HepG2 (cell line): ENCODE results near the gene ERC1. TPM values are rescaled to one million over a fixed set of nuclear protein-coding genes. Genes with fewer than 3 reads are reported as not detected.

ENCODE experiments used
- ATAC-seq: fragments of 200-7000 bp; cut with Tn5 transposase; 3 replicates; pipeline ENCODE4 v1.9.1; 2020; ENCODE audit warnings: mild to moderate bottlenecking, moderate library complexity
- BruUV-seq: library from RNA; stranded (reverse); fragments of 400-500 nt; replicated peaks from 2 replicates; lab custom pipeline; 2021; lab: Mats Ljungman, UMichigan
- CTCF ChIA-PET: fragments of 300-600 bp; formaldehyde crosslinking; extraction: SDS; loops from one replicate; lab custom pipeline; 2021; ENCODE audit warnings: low total read pairs, inconsistent platforms, low intra/inter-chr PET ratio; lab: Yijun Ruan, JAX
- POLR2A ChIA-PET: fragments of 350-600 bp; sonication (Branson Sonifier 250); formaldehyde crosslinking; loops from one replicate; lab custom pipeline; 2020; ENCODE audit warnings: antibody characterized with exemption, inconsistent platforms; lab: Yijun Ruan, JAX
- DNase-seq: peaks from one replicate; pipeline ENCODE4 v3.0.0-alpha.2; 2015; ENCODE audit warnings: low spot score
- FAIRE-seq: peaks from 3 replicates; lab custom pipeline; 2011; peaks lifted over from hg19 to GRCh38; lab: Jason Lieb, UNC
- H2AFZ ChIP-seq: one replicate; pipeline ENCODE4 v1.6.1; 2011; ENCODE audit warnings: low read length, inconsistent platforms
- H3K27ac ChIP-seq: fragments of 300-600 bp; 3 replicates; pipeline ENCODE4 v1.8.0; 2011; ENCODE audit warnings: mixed run types, mild to moderate bottlenecking, mixed read lengths, low read length, inconsistent platforms; ENCODE audit not compliant: insufficient read depth; ENCODE audit errors: extremely low read length
- H3K27me3 ChIP-seq, 2 experiments: fragments of 200-600 bp in 1 of 2; 2 replicates in 1 of 2; 3 replicates in 1 of 2; pipeline versions ENCODE4 v1.6.0 to v1.8.0; 2011; ENCODE audit warnings: low read length in 2 of 2, mild to moderate bottlenecking in 2 of 2, moderate library complexity in 2 of 2, inconsistent platforms in 1 of 2; ENCODE audit not compliant: insufficient read depth in 2 of 2, control insufficient read depth in 1 of 2
- H3K36me3 ChIP-seq, 2 experiments: fragments of 200-600 bp in 1 of 2; replicated peaks in 1 of 2; 2 replicates in 1 of 2; 3 replicates in 1 of 2; pipeline versions ENCODE4 v1.5.1 to v1.8.0; 2011; ENCODE audit warnings: low read length in 2 of 2, inconsistent platforms in 1 of 2; ENCODE audit not compliant: insufficient read depth in 2 of 2, control insufficient read depth in 1 of 2
- H3K4me1 ChIP-seq: 2 replicates; pipeline ENCODE4 v1.5.1; 2012; ENCODE audit warnings: low read length, inconsistent platforms; ENCODE audit not compliant: insufficient read depth
- H3K4me2 ChIP-seq: 2 replicates; pipeline ENCODE4 v1.6.0; 2011; ENCODE audit warnings: low read depth, low read length, inconsistent platforms
- H3K4me3 ChIP-seq, 3 experiments: fragments of 200-600 bp in 1 of 3; sonication (generic), shearing (Covaris generic) in 1 of 3; replicated peaks in 1 of 3; 2 replicates each; pipeline ENCODE4 v1.5.1; 2011 to 2016; ENCODE audit warnings: low read length in 3 of 3, inconsistent platforms in 2 of 3, low read depth in 2 of 3, mild to moderate bottlenecking in 2 of 3, control low read depth in 1 of 3, mixed read lengths in 1 of 3; ENCODE audit not compliant: insufficient read depth in 1 of 3
- H3K79me2 ChIP-seq: one replicate; pipeline ENCODE4 v1.6.1; 2011; ENCODE audit warnings: low read length, inconsistent platforms; ENCODE audit not compliant: insufficient read depth
- H3K9ac ChIP-seq: 2 replicates; pipeline ENCODE4 v1.6.0; 2011; ENCODE audit warnings: mild to moderate bottlenecking, low read depth, low read length, inconsistent platforms; ENCODE audit not compliant: insufficient read depth
- H3K9me3 ChIP-seq: 2 replicates; pipeline ENCODE4 v1.5.1; 2012; ENCODE audit warnings: mild to moderate bottlenecking, low read length
- H4K20me1 ChIP-seq: 2 replicates; pipeline ENCODE4 v1.6.0; 2011; ENCODE audit warnings: inconsistent platforms, mild to moderate bottlenecking, low read length, moderate library complexity; ENCODE audit not compliant: insufficient read depth
- GATA4 ChIP-seq: sonication (generic); IDR thresholded peaks from 2 replicates; pipeline ENCODE4 v1.6.1; 2016; ENCODE audit warnings: antibody characterized with exemption, low read depth, borderline replicate concordance
- HDAC1 ChIP-seq: sonication (generic); formaldehyde crosslinking; IDR thresholded peaks from 2 replicates; pipeline ENCODE4 v1.5.1; 2020; ENCODE audit warnings: mild to moderate bottlenecking, missing genetic modification reagents
- MATR3 ChIP-seq: sonication (generic); formaldehyde crosslinking; IDR thresholded peaks from 2 replicates; pipeline ENCODE4 v1.4.0; 2020; ENCODE audit warnings: missing genetic modification reagents
- MIXL1 ChIP-seq: IDR thresholded peaks from 2 replicates; pipeline ENCODE4 v1.6.1; 2016
- MTA3 ChIP-seq: sonication (generic); formaldehyde crosslinking; IDR thresholded peaks from 2 replicates; pipeline ENCODE4 v1.4.0; 2020; ENCODE audit warnings: missing genetic modification reagents
- NBN ChIP-seq: fragments of 450-650 bp; conservative IDR thresholded peaks from 2 replicates; pipeline ENCODE4 v1.6.1; 2017
- PBX3 ChIP-seq: sonication (generic); formaldehyde crosslinking; IDR thresholded peaks from 2 replicates; pipeline ENCODE4 v1.8.1; 2023; ENCODE audit warnings: missing genetic modification reagents, inconsistent platforms, borderline replicate concordance
- TEAD2 ChIP-seq: sonication (generic); formaldehyde crosslinking; IDR thresholded peaks from 2 replicates; pipeline ENCODE4 v1.9.0; 2021; ENCODE audit warnings: missing genetic modification reagents
- ZFP1 ChIP-seq: IDR thresholded peaks from 2 replicates; pipeline ENCODE4 v1.6.1; 2016
- ZNF274 ChIP-seq: sonication (generic); formaldehyde crosslinking; IDR thresholded peaks from 2 replicates; pipeline ENCODE4 v1.5.1; 2020; ENCODE audit warnings: mild to moderate bottlenecking, missing genetic modification reagents
- ZNF468 ChIP-seq: sonication (generic); formaldehyde crosslinking; IDR thresholded peaks from 2 replicates; pipeline ENCODE4 v1.8.0; 2022; ENCODE audit warnings: mild to moderate bottlenecking, moderate library complexity, missing genetic modification reagents
- ZNF691 ChIP-seq: sonication (generic); formaldehyde crosslinking; IDR thresholded peaks from 2 replicates; pipeline ENCODE4 v1.4.0; 2020; ENCODE audit warnings: missing genetic modification reagents, low read depth, mild to moderate bottlenecking, borderline replicate concordance
- WGBS: methylation state at CpG from one replicate; pipeline ENCODE4 v1.1.6; 2017; ENCODE audit warnings: low lambda C conversion rate; 5-methylcytosine and 5-hydroxymethylcytosine counted together
- in situ Hi-C: cut with HindIII; loops from 2 replicates; pipeline ENCODE4 v1.10.0; 2017; ENCODE audit warnings: low pct_unique_long_range_greater_than_20kb; ENCODE audit not compliant: extremely low pct_ligation_motif_present
- intact Hi-C: fragments of 100-400 bp; cut with micrococcal nuclease; formaldehyde crosslinking; loops from one replicate; pipeline ENCODE4 v1.10.0; 2022; ENCODE audit not compliant: unreplicated experiment
- polyA plus RNA-seq, 8 experiments: library from polyadenylated mRNA; depleted of rRNA in 3 of 8; stranded (reverse) in 7 of 8; unstranded in 1 of 8; fragments of >200 nt; fragmentation: Illumina TruSeq in 4 of 8; extraction: Trizol in 4 of 8; gene quantifications; 2 replicates each; pipeline versions ENCODE4 v1.2.1 to v1.2.3, GENCODE V29; 2011 to 2016; ENCODE audit warnings: low read depth in 4 of 8, missing spikeins in 1 of 8, mixed read lengths in 1 of 8; ENCODE audit not compliant: insufficient read depth in 1 of 8
- total RNA-seq, 5 experiments: library from RNA; depleted of rRNA; stranded (reverse); fragments of >200 nt; fragmentation: Illumina TruSeq; extraction: Trizol; gene quantifications; 2 replicates each; pipeline ENCODE4 v1.2.3, GENCODE V29; 2016; ENCODE audit warnings: low read depth in 1 of 5
- TF ChIP-seq, protein P1 (sequence below): sonication (generic); formaldehyde crosslinking; conservative IDR thresholded peaks from 2 replicates; pipeline ENCODE4 v1.8.0; 2022; ENCODE audit warnings: mild to moderate bottlenecking, moderate library complexity, missing genetic modification reagents

ERC1 gene
- total and polyA plus RNA-seq, 2 of the 13 experiments (the other 11 are each of a cell fraction or from before 2014, with no cell fraction given), result 6.1 to 12.4 TPM

DNA sequence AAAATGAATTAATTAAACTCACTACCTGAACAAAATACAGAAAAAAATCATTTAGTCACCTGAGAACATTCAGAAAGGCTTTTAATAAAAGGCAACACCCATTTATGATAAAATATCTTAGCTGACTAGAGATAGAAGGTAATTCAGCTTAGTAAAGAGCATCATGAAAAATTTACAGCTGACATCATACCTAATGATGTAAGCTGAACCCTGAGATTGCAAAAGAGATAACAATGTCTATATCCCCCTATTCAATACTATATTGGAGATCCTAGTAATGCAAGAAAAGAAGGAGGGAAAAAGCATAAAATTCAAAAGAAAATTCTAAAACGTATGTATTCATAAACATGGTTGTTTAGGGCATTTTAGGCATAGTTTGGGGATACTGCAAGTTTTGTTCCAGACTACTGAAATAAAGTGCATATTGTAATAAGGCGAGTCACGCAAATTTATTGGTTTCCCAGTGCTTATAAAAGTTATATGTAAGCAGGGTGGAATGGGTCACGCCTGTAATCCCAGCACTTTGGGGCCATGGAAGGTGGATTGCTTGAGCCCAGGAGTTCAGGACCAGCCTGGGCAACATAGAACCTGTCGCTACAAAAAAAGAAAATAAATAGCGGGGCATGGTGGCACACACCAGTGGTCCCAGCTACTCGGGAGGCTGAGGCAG, 311.3 kb downstream of the ERC1 start:
- no peak for TF ChIP-seq NBN
- TF ChIP-seq HDAC1 (CRISPR knock-in tag), result no peak
- no peak for TF ChIP-seq GATA4
- TF ChIP-seq ZNF468 (CRISPR knock-in tag), result no peak
- TF ChIP-seq ZNF691, result no peak
- Histone ChIP-seq H3K9ac (no peak overlapping the region), H3K36me3 (no peaks in the 10 kb centered on the region), H3K4me1 (no peaks in the 10 kb centered on the region), H3K4me3 (no peak overlapping the region), H3K79me2 (no peaks in the 10 kb centered on the region), H3K27ac (no peak overlapping the region), H3K9me3 (no peaks in the 10 kb centered on the region), H4K20me1 (no peaks in the 10 kb centered on the region), H2AFZ (no peak overlapping the region), H3K4me2 (no peak overlapping the region), H3K27me3 (no peaks in the 10 kb centered on the region)
- POLR2A ChIA-PET, result no interaction called here
- CTCF ChIA-PET, result no interaction called here
- no peak for DNase-seq
- FAIRE-seq, result no peak
- intact Hi-C loops (no loop called here), in situ Hi-C loops (no loop called here)
- ATAC-seq, result no peak
- no TSS peak for BruUV-seq
- WGBS, result 96% methylated on average over 7 of the region's 7 CpGs

GRCh38 chr12:1305063-1305434, 314.0 kb downstream of the ERC1 start:
- Histone ChIP-seq H4K20me1 (no peaks in the 10 kb centered on the region), H3K9me3 (no peaks in the 10 kb centered on the region), H3K4me2 (no peak overlapping the region), H3K9ac (no peak overlapping the region), H3K36me3 (no peaks in the 10 kb centered on the region), H3K4me1 (no peaks in the 10 kb centered on the region), H3K27ac (no peak overlapping the region), H3K79me2 (no peaks in the 10 kb centered on the region), H3K27me3 (no peaks in the 10 kb centered on the region), H2AFZ (no peak overlapping the region), H3K4me3 (no peak overlapping the region)
- ATAC-seq (no peak), FAIRE-seq (no peak), DNase-seq (no peak)
- WGBS, result 97% methylated on average over 3 of the region's 3 CpGs
- CTCF ChIA-PET, result no interaction called here
- no TSS peak for BruUV-seq
- in situ Hi-C loops, result no loop called here
- intact Hi-C loops, result no loop called here
- POLR2A ChIA-PET, result no interaction called here
- TF ChIP-seq MIXL1 (CRISPR knock-in tag) (no peak), ZNF274 (CRISPR knock-in tag) (no peak), ZFP1 (CRISPR knock-in tag) (no peak), TEAD2 (no peak), MATR3 (CRISPR knock-in tag) (no peak), MTA3 (CRISPR knock-in tag) (no peak), PBX3 (CRISPR knock-in tag) (no peak)
- TF ChIP-seq, protein P1, sequence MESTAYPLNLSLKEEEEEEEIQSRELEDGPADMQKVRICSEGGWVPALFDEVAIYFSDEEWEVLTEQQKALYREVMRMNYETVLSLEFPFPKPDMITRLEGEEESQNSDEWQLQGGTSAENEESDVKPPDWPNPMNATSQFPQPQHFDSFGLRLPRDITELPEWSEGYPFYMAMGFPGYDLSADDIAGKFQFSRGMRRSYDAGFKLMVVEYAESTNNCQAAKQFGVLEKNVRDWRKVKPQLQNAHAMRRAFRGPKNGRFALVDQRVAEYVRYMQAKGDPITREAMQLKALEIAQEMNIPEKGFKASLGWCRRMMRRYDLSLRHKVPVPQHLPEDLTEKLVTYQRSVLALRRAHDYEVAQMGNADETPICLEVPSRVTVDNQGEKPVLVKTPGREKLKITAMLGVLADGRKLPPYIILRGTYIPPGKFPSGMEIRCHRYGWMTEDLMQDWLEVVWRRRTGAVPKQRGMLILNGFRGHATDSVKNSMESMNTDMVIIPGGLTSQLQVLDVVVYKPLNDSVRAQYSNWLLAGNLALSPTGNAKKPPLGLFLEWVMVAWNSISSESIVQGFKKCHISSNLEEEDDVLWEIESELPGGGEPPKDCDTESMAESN (CRISPR knock-in tag), result no peak
